ENCODE data around the gene TMEM44. TPM values are rescaled to one million over a fixed set of nuclear protein-coding genes. Genes with fewer than 3 reads are reported as not detected.

Gene TMEM44
- total RNA-seq, 3 donors from 2014 or later (not counting 1 experiment from before 2014, with no cell fraction given) = 2.1 to 3.0 (median 2.8) TPM

- Histone ChIP-seq H3K27me3 (ENCODE audit: control insufficient read depth, insufficient read depth, low read length) (no peaks in the 10 kb centered on the region), H3K4me3 (ENCODE audit: low read length) (no peak overlapping the region), H3K36me3 (ENCODE audit: control insufficient read depth, insufficient read depth, low read length) (peaks cover 53% of the 10 kb centered on the region), H3K27ac (ENCODE audit: low read length) (no peak overlapping the region), H3K4me1 (ENCODE audit: control insufficient read depth, insufficient read depth, low read length) (no peaks in the 10 kb centered on the region), H3K9me3 (ENCODE audit: control insufficient read depth, insufficient read depth, low read length) (no peaks in the 10 kb centered on the region)
- WGBS (ENCODE audit: insufficient coverage) = 91% methylated on average over 7 of the region's 7 CpGs
- no peak for TF ChIP-seq CTCF (IDR thresholded peaks at IDR 0.05)
- DNase-seq = no peak
- H3K4me1 Mint-ChIP-seq = peaks cover 16 to 23% of the 10 kb centered on the region in 2 donors
- no peaks in the 10 kb centered on the region for H3K9me3 Mint-ChIP-seq
- H3K4me3 Mint-ChIP-seq = no peak overlapping the region
- peaks cover 17% of the 10 kb centered on the region for H3K36me3 Mint-ChIP-seq
- ATAC-seq = peak in 1 of 3 donors; percentile 70
- intact Hi-C loops (cut with micrococcal nuclease) = no loop called here
- no peak overlapping the region for H3K27ac Mint-ChIP-seq
- no peaks in the 10 kb centered on the region for H3K27me3 Mint-ChIP-seq (ENCODE audit: low read depth in 2 of 2)
Measured at GRCh38 chr3:194664857-194665256, 31.6 kb upstream of the TMEM44 start.

- H3K27me3 ChIP-seq (ENCODE audit: control insufficient read depth, insufficient read depth, low read length) = no peaks in the 10 kb centered on the region
- H3K4me3 ChIP-seq (ENCODE audit: low read length) = no peak overlapping the region
- no peaks in the 10 kb centered on the region for H3K27me3 Mint-ChIP-seq (ENCODE audit: low read depth in 2 of 2)
- H3K27ac Mint-ChIP-seq = no peak overlapping the region
- H3K9me3 ChIP-seq (ENCODE audit: control insufficient read depth, insufficient read depth, low read length) = no peaks in the 10 kb centered on the region
- H3K4me1 ChIP-seq (ENCODE audit: control insufficient read depth, insufficient read depth, low read length) = no peaks in the 10 kb centered on the region
- intact Hi-C loops (cut with micrococcal nuclease) = no loop called here
- no peaks in the 10 kb centered on the region for H3K9me3 Mint-ChIP-seq
- no peak for DNase-seq
- 68% methylated on average over 5 of the region's 6 CpGs for WGBS (ENCODE audit: insufficient coverage)
- H3K27ac ChIP-seq (ENCODE audit: low read length) = no peak overlapping the region
- no peak for ATAC-seq
- TF ChIP-seq CTCF (IDR thresholded peaks at IDR 0.05) = no peak
- H3K36me3 Mint-ChIP-seq = peaks cover 25% of the 10 kb centered on the region
- no peak overlapping the region for H3K4me3 Mint-ChIP-seq
- peaks cover 4 to 11% of the 10 kb centered on the region in 2 donors for H3K4me1 Mint-ChIP-seq
- H3K36me3 ChIP-seq (ENCODE audit: control insufficient read depth, insufficient read depth, low read length) = peaks cover 59% of the 10 kb centered on the region
Measured at GRCh38 chr3:194661946-194662345, 28.7 kb upstream of the TMEM44 start.

- Mint-ChIP-seq H3K9me3 (no peaks in the 10 kb centered on the region), H3K27ac (peak overlapping the region in 1 of 2 donors; percentile 46), H3K27me3 (ENCODE audit: low read depth in 2 of 2) (no peaks in the 10 kb centered on the region), H3K4me1 (peaks cover 4 to 11% of the 10 kb centered on the region in 2 donors), H3K36me3 (peaks cover 24% of the 10 kb centered on the region), H3K4me3 (no peak overlapping the region)
- 80% methylated on average over 1 of the region's 3 CpGs for WGBS (ENCODE audit: insufficient coverage)
- TF ChIP-seq CTCF (IDR thresholded peaks at IDR 0.05) = no peak
- ATAC-seq = no peak
- Histone ChIP-seq H3K4me1 (ENCODE audit: control insufficient read depth, insufficient read depth, low read length) (no peaks in the 10 kb centered on the region), H3K27me3 (ENCODE audit: control insufficient read depth, insufficient read depth, low read length) (no peaks in the 10 kb centered on the region), H3K9me3 (ENCODE audit: control insufficient read depth, insufficient read depth, low read length) (no peaks in the 10 kb centered on the region), H3K4me3 (ENCODE audit: low read length) (no peak overlapping the region), H3K36me3 (ENCODE audit: control insufficient read depth, insufficient read depth, low read length) (peaks cover 59% of the 10 kb centered on the region), H3K27ac (ENCODE audit: low read length) (no peak overlapping the region)
- DNase-seq = no peak
- intact Hi-C loops (cut with micrococcal nuclease) = no loop called here
Measured at GRCh38 chr3:194661374-194661773, 28.2 kb upstream of the TMEM44 start.

GRCh38 chr3:194659778-194660177 is 26.6 kb upstream of the TMEM44 start:
- peaks cover 48% of the 10 kb centered on the region for H3K36me3 ChIP-seq (ENCODE audit: control insufficient read depth, insufficient read depth, low read length)
- WGBS (ENCODE audit: insufficient coverage) = 86% methylated on average over 7 of the region's 7 CpGs
- Mint-ChIP-seq H3K4me1 (peaks cover 4 to 11% of the 10 kb centered on the region in 2 donors), H3K4me3 (no peak overlapping the region), H3K27ac (no peak overlapping the region), H3K36me3 (peaks cover 11% of the 10 kb centered on the region), H3K27me3 (ENCODE audit: low read depth in 2 of 2) (no peaks in the 10 kb centered on the region), H3K9me3 (no peaks in the 10 kb centered on the region)
- no peak for ATAC-seq
- H3K27ac ChIP-seq (ENCODE audit: low read length) = no peak overlapping the region
- no peak for DNase-seq
- TF ChIP-seq CTCF (IDR thresholded peaks at IDR 0.05) = no peak
- no peaks in the 10 kb centered on the region for H3K27me3 ChIP-seq (ENCODE audit: control insufficient read depth, insufficient read depth, low read length)
- no peaks in the 10 kb centered on the region for H3K9me3 ChIP-seq (ENCODE audit: control insufficient read depth, insufficient read depth, low read length)
- intact Hi-C loops (cut with micrococcal nuclease) = no loop called here
- no peaks in the 10 kb centered on the region for H3K4me1 ChIP-seq (ENCODE audit: control insufficient read depth, insufficient read depth, low read length)
- no peak overlapping the region for H3K4me3 ChIP-seq (ENCODE audit: low read length)
